Measurements from ENCODE around the gene AATF. TPM values are rescaled to one million over a fixed set of nuclear protein-coding genes. Genes with fewer than 3 reads are reported as not detected.

AATF gene
- total RNA-seq, 1 donor from 2014 or later = 70.2 TPM

DNA sequence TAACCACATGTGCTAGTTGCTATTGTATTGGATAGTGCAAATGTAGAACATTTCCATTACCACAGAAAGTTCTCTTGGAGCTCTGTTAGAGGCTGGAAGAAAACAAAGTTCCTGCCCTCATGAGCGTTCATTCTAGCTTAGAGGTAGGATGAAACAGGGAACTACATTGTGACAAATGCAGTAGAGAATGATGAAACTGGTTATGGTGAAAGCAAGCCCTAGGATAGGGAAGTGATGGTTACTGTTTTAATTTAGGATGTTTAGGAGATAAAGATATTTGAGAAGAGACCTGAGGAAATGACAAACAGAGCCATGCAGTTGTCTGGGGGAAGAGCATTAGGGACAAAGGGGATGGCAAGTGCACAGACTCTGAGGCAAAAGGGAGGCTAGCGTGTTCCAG, 50.7 kb downstream of the AATF start:
- DNase-seq (ENCODE audit: low read depth) = no peak
- H3K4me3 ChIP-seq (ENCODE audit: low read depth, low read length) = no peak overlapping the region
- TF ChIP-seq, protein P1, sequence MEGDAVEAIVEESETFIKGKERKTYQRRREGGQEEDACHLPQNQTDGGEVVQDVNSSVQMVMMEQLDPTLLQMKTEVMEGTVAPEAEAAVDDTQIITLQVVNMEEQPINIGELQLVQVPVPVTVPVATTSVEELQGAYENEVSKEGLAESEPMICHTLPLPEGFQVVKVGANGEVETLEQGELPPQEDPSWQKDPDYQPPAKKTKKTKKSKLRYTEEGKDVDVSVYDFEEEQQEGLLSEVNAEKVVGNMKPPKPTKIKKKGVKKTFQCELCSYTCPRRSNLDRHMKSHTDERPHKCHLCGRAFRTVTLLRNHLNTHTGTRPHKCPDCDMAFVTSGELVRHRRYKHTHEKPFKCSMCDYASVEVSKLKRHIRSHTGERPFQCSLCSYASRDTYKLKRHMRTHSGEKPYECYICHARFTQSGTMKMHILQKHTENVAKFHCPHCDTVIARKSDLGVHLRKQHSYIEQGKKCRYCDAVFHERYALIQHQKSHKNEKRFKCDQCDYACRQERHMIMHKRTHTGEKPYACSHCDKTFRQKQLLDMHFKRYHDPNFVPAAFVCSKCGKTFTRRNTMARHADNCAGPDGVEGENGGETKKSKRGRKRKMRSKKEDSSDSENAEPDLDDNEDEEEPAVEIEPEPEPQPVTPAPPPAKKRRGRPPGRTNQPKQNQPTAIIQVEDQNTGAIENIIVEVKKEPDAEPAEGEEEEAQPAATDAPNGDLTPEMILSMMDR (conservative IDR thresholded peaks at IDR 0.05; ENCODE audit: low read depth, low read length) = no peak

DNA sequence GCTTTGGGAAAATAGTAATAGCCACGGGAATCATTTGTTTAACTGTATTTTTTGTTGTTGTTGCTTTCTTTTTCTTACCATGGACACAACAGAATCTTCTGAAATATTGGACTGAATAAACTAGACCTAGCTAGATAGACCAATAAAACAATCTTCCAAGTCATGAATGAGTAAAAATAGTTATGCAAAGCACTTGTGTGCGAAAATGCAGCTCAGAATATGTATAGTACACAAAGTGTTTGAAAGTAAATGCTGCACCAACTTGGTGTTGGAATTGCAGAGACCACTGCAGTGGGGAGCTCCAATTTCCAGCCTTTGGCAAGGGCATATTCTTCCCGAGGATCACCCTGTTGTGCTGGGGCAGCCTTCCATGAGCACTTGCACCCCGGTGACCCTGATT, 68.0 kb downstream of the AATF start:
- no peak for DNase-seq (ENCODE audit: low read depth)
- TF ChIP-seq, protein P1 (conservative IDR thresholded peaks at IDR 0.05; ENCODE audit: low read depth, low read length) = no peak
- H3K4me3 ChIP-seq (ENCODE audit: low read depth, low read length) = no peak overlapping the region

DNA sequence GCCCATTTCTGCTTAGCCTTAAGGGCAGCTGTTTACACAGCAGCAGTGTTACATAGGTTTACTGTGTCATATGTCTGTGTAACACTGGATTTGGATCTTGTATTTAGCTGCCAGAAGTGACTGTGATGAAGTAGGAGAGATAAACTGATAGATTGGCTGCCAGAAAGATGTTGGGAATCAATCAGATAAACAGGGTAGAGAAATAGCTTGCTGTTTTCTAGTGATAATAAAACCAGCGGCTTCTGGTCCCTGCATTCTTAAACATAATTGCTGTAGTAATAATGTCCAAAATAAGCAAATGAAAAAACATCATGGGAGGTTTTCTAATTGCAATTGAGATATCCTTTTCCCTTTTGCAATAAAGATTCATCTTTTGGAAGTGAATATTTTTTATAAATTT, 68.7 kb downstream of the AATF start:
- no peak for DNase-seq (ENCODE audit: low read depth)
- TF ChIP-seq, protein P1 (conservative IDR thresholded peaks at IDR 0.05; ENCODE audit: low read depth, low read length) = no peak
- no peak overlapping the region for H3K4me3 ChIP-seq (ENCODE audit: low read depth, low read length)

DNA sequence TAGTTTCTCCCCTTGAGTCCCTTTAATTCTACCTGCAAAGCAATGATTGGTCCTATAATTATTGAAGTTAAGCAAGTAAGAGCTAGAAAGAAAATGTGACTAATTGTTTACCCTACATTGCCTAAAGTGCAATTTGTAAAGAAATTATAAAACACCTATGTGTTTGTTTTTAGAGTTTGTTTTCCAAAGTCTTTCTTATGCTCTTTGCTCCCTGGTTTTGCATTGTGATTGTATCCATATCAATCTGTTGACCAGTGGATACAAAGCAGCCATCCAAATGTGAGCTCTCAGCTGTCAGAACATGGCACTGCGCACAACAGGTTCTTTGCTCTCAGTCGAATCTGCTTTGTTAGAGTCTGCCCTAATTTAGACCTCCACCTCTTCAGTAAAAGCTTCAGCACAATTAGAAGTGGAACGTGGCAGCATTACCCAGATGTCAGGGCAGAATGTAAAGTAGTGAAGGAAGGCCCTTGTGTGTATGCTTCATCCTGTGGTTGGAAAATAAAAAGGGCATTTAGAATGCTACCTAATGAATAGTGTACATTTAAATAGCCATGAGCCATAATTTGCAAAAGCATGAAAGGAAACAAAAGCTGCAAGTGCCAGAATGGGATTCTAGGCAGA, 70.5 kb downstream of the AATF start:
- TF ChIP-seq, protein P1 (conservative IDR thresholded peaks at IDR 0.05; ENCODE audit: low read depth, low read length) = no peak
- no peak for DNase-seq (ENCODE audit: low read depth)
- H3K4me3 ChIP-seq (ENCODE audit: low read depth, low read length) = no peak overlapping the region

DNA sequence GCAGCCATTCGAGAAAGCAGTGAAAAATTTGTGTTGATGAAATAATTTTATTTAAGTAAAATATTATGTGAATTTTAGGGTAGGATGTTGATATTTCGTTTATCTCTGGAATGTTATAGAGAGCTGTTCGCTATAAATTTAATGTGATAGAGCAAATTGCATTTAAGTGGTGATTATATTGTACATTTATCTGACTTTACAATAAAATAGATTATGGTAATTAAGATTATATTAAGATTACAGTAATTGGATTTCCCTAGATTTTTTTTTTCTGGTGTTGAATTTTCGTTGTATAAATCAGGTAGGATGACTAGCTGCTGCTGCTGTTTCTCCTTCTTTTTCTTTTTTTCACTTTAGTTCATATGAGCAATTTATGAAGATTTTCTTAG, 71.0 kb downstream of the AATF start:
- TF ChIP-seq, protein P1 (conservative IDR thresholded peaks at IDR 0.05; ENCODE audit: low read depth, low read length) = no peak
- H3K4me3 ChIP-seq (ENCODE audit: low read depth, low read length) = no peak overlapping the region
- no peak for DNase-seq (ENCODE audit: low read depth)

DNA sequence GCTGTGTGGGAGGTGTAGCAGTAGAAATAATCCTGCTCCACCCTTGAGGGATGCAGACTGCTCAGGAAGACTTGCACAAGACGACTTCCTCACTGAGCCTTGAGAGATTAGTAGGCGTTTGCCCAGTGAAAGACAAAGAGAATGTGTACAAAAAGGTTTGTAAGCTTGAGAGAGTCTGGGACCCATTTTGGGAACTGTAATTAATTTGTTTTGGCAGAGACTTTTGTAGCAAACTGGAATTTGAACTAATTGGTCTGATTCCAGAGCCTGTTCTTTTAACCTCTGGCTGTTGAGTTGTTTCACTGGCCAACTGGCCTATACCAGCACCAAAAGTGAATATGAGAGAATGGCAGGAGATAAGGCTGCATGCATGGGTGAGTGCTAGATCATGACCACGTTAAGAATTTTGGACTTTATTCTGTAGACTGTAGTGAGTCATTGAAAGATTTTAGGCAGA, 75.5 kb downstream of the AATF start:
- no peak overlapping the region for H3K4me3 ChIP-seq (ENCODE audit: low read depth, low read length)
- TF ChIP-seq, protein P1 (conservative IDR thresholded peaks at IDR 0.05; ENCODE audit: low read depth, low read length) = no peak
- no peak for DNase-seq (ENCODE audit: low read depth)

DNA sequence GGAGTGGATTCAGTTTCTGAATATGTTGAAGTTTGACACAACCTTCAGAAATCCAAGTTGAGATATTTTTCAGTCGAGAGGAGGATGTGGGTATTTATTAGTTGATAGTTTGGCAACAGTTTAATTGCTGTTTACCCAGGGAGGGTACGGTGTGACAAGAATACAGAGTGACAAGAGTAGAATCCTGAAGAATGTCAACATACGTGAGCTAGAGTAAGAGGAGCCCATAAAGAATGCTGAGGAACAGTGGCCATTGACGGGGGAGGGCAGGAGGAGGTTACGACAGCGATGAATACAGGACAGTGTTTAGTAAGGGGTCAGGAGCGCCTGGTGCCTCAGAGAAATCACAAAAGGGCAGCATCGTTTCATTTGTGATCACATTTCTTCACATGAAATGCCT, 76.5 kb downstream of the AATF start:
- no peak overlapping the region for H3K4me3 ChIP-seq (ENCODE audit: low read depth, low read length)
- no peak for DNase-seq (ENCODE audit: low read depth)
- TF ChIP-seq, protein P1 (conservative IDR thresholded peaks at IDR 0.05; ENCODE audit: low read depth, low read length) = no peak

Measured in epithelial cell of proximal tubule (primary cell).